Hair follicular keratinocyte (primary cell): ENCODE measurements around the gene LYVE1. TPM values are rescaled to one million over a fixed set of nuclear protein-coding genes. Genes with fewer than 3 reads are reported as not detected.

Source experiments
- total RNA-seq: library from RNA; depleted of rRNA; stranded (reverse); fragments of >200 nt; gene quantifications from 2 replicates; pipeline ENCODE4 v1.2.3, GENCODE V29; 2015

Gene LYVE1
- not detected in 2 replicates for total RNA-seq

GRCh38 chr11:10568486-10568941 lies at the start of gene LYVE1:
TSS of gene LYVE1 (minus strand) at chr11:10568665. CDS start at chr11:10568532, 133 bp downstream.

GRCh38 chr11:10540915-10541560 lies 27.4 kb downstream of the LYVE1 start, which contains the start of gene RNF141:
TSS of gene RNF141 (minus strand) at chr11:10541187. CDS start at chr11:10534158, 7,029 bp downstream.

Other genes with a start within 250 kb of the LYVE1 start
- 5.7 and 13.4 TPM in 2 replicates for gene AMPD3, start 113.4 kb downstream of the LYVE1 start, total RNA-seq
- gene RNF141, start 27.5 kb downstream of the LYVE1 start, total RNA-seq = 31.5 and 32.1 TPM in 2 replicates
- under 0.01 and 0.11 TPM in 2 replicates for gene IRAG1, start 125.1 kb upstream of the LYVE1 start, total RNA-seq
- gene CTR9, start 182.6 kb upstream of the LYVE1 start, total RNA-seq = 11.0 and 18.4 TPM in 2 replicates
- gene EIF4G2, start 240.3 kb upstream of the LYVE1 start, total RNA-seq = 453 and 482 TPM in 2 replicates